Neuronal stem cell (in vitro differentiated cells): Measurements from ENCODE around the gene SYNPO.
A peak's percentile ranks its signal among the peaks of the same experiment; 100 is the strongest.

Experiments
- DNase-seq: peaks from one replicate; pipeline ENCODE4 v3.0.0-alpha.2; 2013; ENCODE audit warnings: low spot score
- H2AFZ ChIP-seq: one replicate; pipeline ENCODE4 v1.6.1; 2013; ENCODE audit warnings: mild to moderate bottlenecking, low read length, inconsistent platforms
- H2AK5ac ChIP-seq: 2 replicates; pipeline ENCODE4 v1.6.1; 2013; ENCODE audit warnings: low read depth, mild to moderate bottlenecking, inconsistent platforms, low read length, moderate library complexity, mixed read lengths
- H2BK120ac ChIP-seq: 2 replicates; pipeline ENCODE4 v1.6.1; 2013; ENCODE audit warnings: low read depth, mild to moderate bottlenecking, inconsistent platforms, low read length, moderate library complexity, mixed read lengths
- H2BK12ac ChIP-seq: one replicate; pipeline ENCODE4 v1.6.1; 2013; ENCODE audit warnings: low read length, inconsistent platforms
- H2BK15ac ChIP-seq: 2 replicates; pipeline ENCODE4 v1.6.1; 2013; ENCODE audit warnings: mild to moderate bottlenecking, low read length, inconsistent platforms, mixed read lengths
- H2BK5ac ChIP-seq: one replicate; pipeline ENCODE4 v1.6.1; 2013; ENCODE audit warnings: inconsistent platforms, mild to moderate bottlenecking, low read length, moderate library complexity
- H3K14ac ChIP-seq: one replicate; pipeline ENCODE4 v1.6.1; 2013; ENCODE audit warnings: low read length, inconsistent platforms
- H3K18ac ChIP-seq: 2 replicates; pipeline ENCODE4 v1.6.1; 2013; ENCODE audit warnings: low read length, inconsistent platforms
- H3K23ac ChIP-seq: 2 replicates; pipeline ENCODE4 v1.6.1; 2013; ENCODE audit warnings: low read depth, mild to moderate bottlenecking, mixed read lengths, low read length, inconsistent platforms; ENCODE audit not compliant: poor library complexity
- H3K27ac ChIP-seq: replicated peaks from 3 replicates; pipeline ENCODE4 v1.5.1; 2013; ENCODE audit warnings: low read length, inconsistent platforms
- H3K27me3 ChIP-seq, 3 experiments: 2 replicates each; pipeline ENCODE4 v1.6.1; 2013; ENCODE audit warnings: low read length in 3 of 3, mild to moderate bottlenecking in 2 of 3, inconsistent platforms in 1 of 3, low read depth in 1 of 3, mixed read lengths in 1 of 3, moderate library complexity in 1 of 3; ENCODE audit not compliant: control insufficient read depth in 3 of 3, insufficient read depth in 3 of 3
- H3K36me3 ChIP-seq, 2 donors: replicated peaks in 1 of 2; 2 replicates each; pipeline ENCODE4 v1.6.1; 2013; ENCODE audit warnings: low read length in 2 of 2; ENCODE audit not compliant: control insufficient read depth in 2 of 2, insufficient read depth in 2 of 2
- H3K4ac ChIP-seq: 2 replicates; pipeline ENCODE4 v1.6.1; 2013; ENCODE audit warnings: inconsistent platforms, mild to moderate bottlenecking, low read length, moderate library complexity
- H3K4me1 ChIP-seq, 2 donors: 1 replicate in 1 of 2; 2 replicates in 1 of 2; pipeline ENCODE4 v1.6.1; 2013; ENCODE audit warnings: low read length in 2 of 2, low read depth in 1 of 2; ENCODE audit not compliant: control insufficient read depth in 2 of 2, insufficient read depth in 1 of 2
- H3K4me2 ChIP-seq: one replicate; pipeline ENCODE4 v1.6.1; 2013; ENCODE audit warnings: mild to moderate bottlenecking, low read length, inconsistent platforms; ENCODE audit not compliant: insufficient read depth, poor library complexity, severe bottlenecking
- H3K4me3 ChIP-seq, 2 donors: 2 replicates each; pipeline ENCODE4 v1.5.1; 2013; ENCODE audit warnings: low read length in 2 of 2, mild to moderate bottlenecking in 2 of 2, inconsistent platforms in 1 of 2, moderate library complexity in 1 of 2
- H3K79me1 ChIP-seq: one replicate; pipeline ENCODE4 v1.6.1; 2013; ENCODE audit warnings: low read depth, mild to moderate bottlenecking, inconsistent platforms, low read length, moderate library complexity
- H3K9ac ChIP-seq: one replicate; pipeline ENCODE4 v1.6.1; 2013; ENCODE audit warnings: mild to moderate bottlenecking, low read depth, low read length, inconsistent platforms; ENCODE audit not compliant: poor library complexity
- H3K9me3 ChIP-seq, 2 donors: replicated peaks in 1 of 2; 2 replicates each; pipeline versions ENCODE3 to v1.6.1; 2013; ENCODE audit warnings: low read length in 2 of 2, mild to moderate bottlenecking in 2 of 2, inconsistent platforms in 1 of 2, low read depth in 1 of 2, mixed read lengths in 1 of 2, moderate library complexity in 1 of 2; ENCODE audit not compliant: control insufficient read depth in 2 of 2, insufficient read depth in 1 of 2
- H4K8ac ChIP-seq: one replicate; pipeline ENCODE4 v1.6.1; 2013; ENCODE audit warnings: low read depth, mild to moderate bottlenecking, inconsistent platforms, low read length, moderate library complexity
- H4K91ac ChIP-seq: one replicate; pipeline ENCODE4 v1.6.1; 2013; ENCODE audit warnings: low read length, low read depth, mild to moderate bottlenecking, inconsistent platforms; ENCODE audit not compliant: poor library complexity
- WGBS, 2 donors: extraction: QIAGEN DNeasy Blood & Tissue Kit; methylation state at CpG; one replicate each; pipeline ENCODE4 v1.1.7; 2013; ENCODE audit warnings: missing lambda C conversion rate in 2 of 2, mixed read lengths in 1 of 2; ENCODE audit not compliant: insufficient read length in 2 of 2, insufficient replicate concordance in 1 of 2; ENCODE audit errors: extremely low coverage in 2 of 2; 5-methylcytosine and 5-hydroxymethylcytosine counted together

SYNPO gene

GRCh38 chr5:150644514-150644913 is 4.1 kb downstream of the SYNPO start:
- peak overlapping the region; percentile 91 for H3K18ac ChIP-seq
- no peak overlapping the region for H4K91ac ChIP-seq
- peak overlapping the region; percentile 72 for H2BK15ac ChIP-seq
- no peak overlapping the region for H2AFZ ChIP-seq
- no peaks in the 10 kb centered on the region for H3K36me3 ChIP-seq
- H2BK5ac ChIP-seq = peak overlapping the region; percentile 4
- H3K27me3 ChIP-seq = peaks cover 0 to 10% (median 0%) of the 10 kb centered on the region in 3 experiments
- H3K27ac ChIP-seq = peak overlapping the region; percentile 85
- no peak for DNase-seq
- no CpG with 5 or more reads among the region's 2 CpGs for WGBS, 2 donors
- no peak overlapping the region for H3K23ac ChIP-seq
- no peak overlapping the region for H4K8ac ChIP-seq
- peak overlapping the region; percentile 93 for H2BK12ac ChIP-seq
- no peak overlapping the region for H3K14ac ChIP-seq
- no peaks in the 10 kb centered on the region for H3K9me3 ChIP-seq
- H2AK5ac ChIP-seq = peak overlapping the region; percentile 82
- H3K9ac ChIP-seq = peak overlapping the region; percentile 38
- no peak overlapping the region for H3K4me2 ChIP-seq
- H3K4me1 ChIP-seq = peaks cover 29 to 48% of the 10 kb centered on the region in 2 donors
- H3K4ac ChIP-seq = no peak overlapping the region
- H3K79me1 ChIP-seq = no peaks in the 10 kb centered on the region
- H2BK120ac ChIP-seq = peak overlapping the region; percentile 33
- no peak overlapping the region for H3K4me3 ChIP-seq

DNA sequence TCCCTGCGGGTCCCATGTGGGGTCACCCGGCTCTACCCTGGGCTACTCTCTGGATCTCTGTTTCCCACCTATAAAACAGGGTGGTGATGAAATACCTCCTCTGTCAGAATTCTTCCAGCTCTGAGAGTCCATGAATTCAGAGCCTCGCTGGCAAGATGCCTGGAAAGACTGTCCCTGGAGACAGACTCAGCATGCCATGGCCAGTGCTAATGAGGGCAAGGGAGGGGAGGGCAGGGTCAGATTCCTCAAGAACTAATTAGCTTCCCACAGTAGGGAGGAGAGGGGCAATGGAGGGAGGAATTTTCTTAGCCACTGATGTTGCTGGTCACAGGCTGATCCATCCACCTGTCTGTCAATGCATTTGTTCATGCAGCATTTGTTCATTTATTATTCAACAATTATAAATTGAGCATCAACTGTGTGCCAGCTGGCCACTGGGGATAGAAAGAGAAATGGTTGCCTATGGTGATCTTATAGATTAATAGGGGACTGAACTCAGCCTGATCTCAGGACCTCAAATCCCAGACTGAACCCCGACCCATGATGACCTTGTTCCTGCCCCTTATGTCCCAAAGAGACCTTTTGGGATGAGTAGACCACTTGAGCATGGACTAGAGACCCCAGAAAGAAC is 4.7 kb downstream of the SYNPO start:
- Histone ChIP-seq H2AK5ac (peak overlapping the region; percentile 82), H2BK15ac (peak overlapping the region; percentile 72), H3K36me3 (no peaks in the 10 kb centered on the region), H4K8ac (no peak overlapping the region), H3K9ac (no peak overlapping the region), H3K4me2 (peak overlapping the region; percentile 40), H2AFZ (no peak overlapping the region), H3K4me1 (peaks cover 27 to 48% of the 10 kb centered on the region in 2 donors), H3K18ac (peak overlapping the region; percentile 73), H4K91ac (no peak overlapping the region), H3K27me3 (peaks cover 0 to 6% (median 0%) of the 10 kb centered on the region in 3 experiments), H2BK12ac (no peak overlapping the region), H3K4ac (no peak overlapping the region), H3K23ac (no peak overlapping the region), H2BK120ac (peak overlapping the region; percentile 33), H3K27ac (peak overlapping the region; percentile 85), H3K79me1 (no peaks in the 10 kb centered on the region), H2BK5ac (peak overlapping the region; percentile 4), H3K4me3 (no peak overlapping the region), H3K9me3 (no peaks in the 10 kb centered on the region), H3K14ac (no peak overlapping the region)
- WGBS, 2 donors = no CpG with 5 or more reads among the region's 4 CpGs
- peak; percentile 83 for DNase-seq

- Histone ChIP-seq H3K4me2 (no peak overlapping the region), H3K14ac (no peak overlapping the region), H3K4me1 (peaks cover 31 to 46% of the 10 kb centered on the region in 2 donors), H3K4me3 (no peak overlapping the region), H3K79me1 (no peaks in the 10 kb centered on the region), H3K18ac (peak overlapping the region; percentile 93), H4K8ac (no peak overlapping the region), H4K91ac (no peak overlapping the region), H3K36me3 (no peaks in the 10 kb centered on the region), H3K27me3 (no peaks in the 10 kb centered on the region), H2BK12ac (peak overlapping the region; percentile 51), H3K9ac (peak overlapping the region; percentile 24), H3K23ac (no peak overlapping the region), H2BK5ac (peak overlapping the region; percentile 62), H3K27ac (peak overlapping the region; percentile 50), H2BK15ac (peak overlapping the region; percentile 96), H3K4ac (no peak overlapping the region), H2AFZ (peak overlapping the region; percentile 3), H2AK5ac (peak overlapping the region; percentile 99), H2BK120ac (peak overlapping the region; percentile 81), H3K9me3 (no peaks in the 10 kb centered on the region)
- no CpG with 5 or more reads among the region's 25 CpGs for WGBS, 2 donors
- no peak for DNase-seq
Observed at GRCh38 chr5:150647275-150648251, 7.1 kb downstream of the SYNPO start.
